Ammon's horn (tissue), 1 donor: ENCODE measurements around the gene CEACAM18.

ENCODE experiments used
- DNase-seq: peaks from one replicate; pipeline ENCODE4 v3.0.0-alpha.2; 2016; ENCODE audit warnings: low spot score

The CEACAM18 gene

GRCh38 chr19:51531349-51532315 lies 53.3 kb downstream of the CEACAM18 start, which contains the start of gene SIGLEC6:
Gene SIGLEC6, minus strand, starts transcription at chr19:51531670. Its CDS starts 22 bp downstream, at chr19:51531648.
- DNase-seq = peak; percentile 74

- no peak for DNase-seq
Observed at GRCh38 chr19:51535535-51535934, 57.2 kb downstream of the CEACAM18 start.

DNA sequence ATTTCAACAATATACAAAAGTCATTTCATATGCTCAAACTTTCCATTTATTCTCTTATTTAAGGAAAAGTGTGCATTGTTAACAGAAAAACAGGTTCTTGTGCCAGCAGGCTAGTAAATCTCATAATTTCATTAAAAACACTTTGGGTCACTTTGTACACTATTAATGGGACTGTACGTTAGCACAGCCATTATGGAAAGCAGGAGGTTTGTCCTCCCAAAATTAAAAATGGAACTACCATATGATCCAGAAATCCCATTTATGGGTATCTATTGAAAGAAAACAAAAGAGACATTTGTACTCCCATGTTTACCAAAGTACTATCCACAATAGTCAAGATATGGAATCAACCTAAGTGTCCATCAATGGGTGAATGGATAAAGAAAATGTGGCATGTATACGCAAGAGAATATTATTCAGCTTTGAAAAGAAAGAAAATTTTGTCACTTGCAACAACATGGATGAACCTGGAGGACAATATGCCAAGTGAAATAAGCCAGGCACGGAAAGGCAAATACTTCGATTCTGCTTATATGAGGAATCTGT lies 61.6 kb downstream of the CEACAM18 start:
- DNase-seq = no peak
